HG02759 (cell line): Measurements from ENCODE around the gene RIPOR2.

Source experiments
- ATAC-seq: cut with Tn5 transposase; IDR thresholded peaks from one replicate; pipeline ENCODE4 v1.9.1; 2021; ENCODE audit warnings: mild to moderate bottlenecking, moderate library complexity; ENCODE audit not compliant: unreplicated experiment

The RIPOR2 gene

GRCh38 chr6:24824142-24824938 lies 111.4 kb downstream of the RIPOR2 start:
- no peak for ATAC-seq

GRCh38 chr6:24823185-24823584 lies 112.6 kb downstream of the RIPOR2 start:
- ATAC-seq, result no peak

GRCh38 chr6:24822696-24823095 lies 113.1 kb downstream of the RIPOR2 start:
- no peak for ATAC-seq

- ATAC-seq, result no peak
These were observed 113.8 kb downstream of the RIPOR2 start for GRCh38 chr6:24821860-24822444.

- no peak for ATAC-seq
These were observed 117.4 kb downstream of the RIPOR2 start for GRCh38 chr6:24818346-24818745.

- ATAC-seq, result no peak
These were observed 126.0 kb downstream of the RIPOR2 start for GRCh38 chr6:24809728-24810127.

GRCh38 chr6:24807584-24807983 lies 128.2 kb downstream of the RIPOR2 start:
- no peak for ATAC-seq

GRCh38 chr6:24802271-24803059 lies 133.3 kb downstream of the RIPOR2 start:
- ATAC-seq, result no peak

GRCh38 chr6:24799541-24799915 lies 136.2 kb downstream of the RIPOR2 start:
- no peak for ATAC-seq

- ATAC-seq, result no peak
These were observed 136.8 kb downstream of the RIPOR2 start, which contains the start of gene ARMH2 for GRCh38 chr6:24798740-24799540. Gene ARMH2, minus strand, starts transcription at chr6:24798917. Its CDS starts 60 bp downstream, at chr6:24798857.

- ATAC-seq, result no peak
These were observed 138.1 kb downstream of the RIPOR2 start for GRCh38 chr6:24797596-24798216.

GRCh38 chr6:24796616-24797290 lies 139.0 kb downstream of the RIPOR2 start:
- no peak for ATAC-seq

- no peak for ATAC-seq
These were observed 140.7 kb downstream of the RIPOR2 start for GRCh38 chr6:24795106-24795505.

GRCh38 chr6:24788031-24788665 lies 147.6 kb downstream of the RIPOR2 start:
- no peak for ATAC-seq

- ATAC-seq, result no peak
These were observed 155.6 kb downstream of the RIPOR2 start for GRCh38 chr6:24780206-24780605.

GRCh38 chr6:24779416-24780016 lies 156.2 kb downstream of the RIPOR2 start:
- ATAC-seq, result no peak

GRCh38 chr6:24778878-24779277 lies 156.9 kb downstream of the RIPOR2 start:
- ATAC-seq, result no peak

- no peak for ATAC-seq
These were observed 157.6 kb downstream of the RIPOR2 start for GRCh38 chr6:24778121-24778520.

- no peak for ATAC-seq
These were observed 158.5 kb downstream of the RIPOR2 start for GRCh38 chr6:24777227-24777626.
